ENCODE data around the gene MYLK3. TPM values are rescaled to one million over a fixed set of nuclear protein-coding genes. Genes with fewer than 3 reads are reported as not detected.

The MYLK3 gene
- total RNA-seq, 2 experiments from 2014 or later: 0.38 TPM; not detected in 1

DNA sequence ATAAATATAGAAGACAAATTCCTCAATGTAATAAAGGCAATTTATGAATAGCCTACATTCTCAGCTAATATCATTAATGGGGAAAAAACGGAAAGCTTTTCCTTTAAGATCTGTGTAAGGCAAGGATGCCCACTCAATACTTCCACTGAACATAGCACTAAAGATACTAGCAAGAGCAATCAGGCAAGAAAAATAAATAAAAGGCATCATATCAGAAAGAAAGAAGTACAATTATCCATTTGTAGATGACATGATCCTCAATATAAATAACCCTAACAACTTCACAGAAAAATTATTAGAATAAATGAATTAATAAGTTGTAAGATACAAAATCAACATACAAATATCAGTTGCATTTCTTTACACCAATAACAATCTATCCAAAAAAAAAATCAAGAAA lies 45.7 kb upstream of the MYLK3 start:
- Histone ChIP-seq H3K4me1 (ENCODE audit: insufficient read depth, low read length) (peaks cover 11% of the 10 kb centered on the region), H3K4me3 (ENCODE audit: low read length) (no peak overlapping the region), H3K27me3 (ENCODE audit: control insufficient read depth in 1 of 2, insufficient read depth in 2 of 2, low read length in 2 of 2) (no peaks in the 10 kb centered on the region), H3K27ac (ENCODE audit: low read depth in 1 of 2, low read length in 2 of 2) (no peak overlapping the region), H3K9me3 (ENCODE audit: control insufficient read depth in 1 of 2, insufficient read depth in 1 of 2, low read length in 2 of 2) (peaks cover 8 to 14% of the 10 kb centered on the region in 2 experiments), H3K36me3 (ENCODE audit: insufficient read depth, low read length) (no peaks in the 10 kb centered on the region)
- H3K27me3 Mint-ChIP-seq: no peaks in the 10 kb centered on the region
- H3K36me3 Mint-ChIP-seq (ENCODE audit: low read depth): peaks cover 41% of the 10 kb centered on the region
- POLR2A ChIA-PET: no interaction called here
- CTCF ChIA-PET: no interaction called here
- peaks cover 12% of the 10 kb centered on the region for H3K9me3 Mint-ChIP-seq
- H3K4me1 Mint-ChIP-seq (ENCODE audit: low read depth): peaks cover 18% of the 10 kb centered on the region
- TF ChIP-seq, protein P1, sequence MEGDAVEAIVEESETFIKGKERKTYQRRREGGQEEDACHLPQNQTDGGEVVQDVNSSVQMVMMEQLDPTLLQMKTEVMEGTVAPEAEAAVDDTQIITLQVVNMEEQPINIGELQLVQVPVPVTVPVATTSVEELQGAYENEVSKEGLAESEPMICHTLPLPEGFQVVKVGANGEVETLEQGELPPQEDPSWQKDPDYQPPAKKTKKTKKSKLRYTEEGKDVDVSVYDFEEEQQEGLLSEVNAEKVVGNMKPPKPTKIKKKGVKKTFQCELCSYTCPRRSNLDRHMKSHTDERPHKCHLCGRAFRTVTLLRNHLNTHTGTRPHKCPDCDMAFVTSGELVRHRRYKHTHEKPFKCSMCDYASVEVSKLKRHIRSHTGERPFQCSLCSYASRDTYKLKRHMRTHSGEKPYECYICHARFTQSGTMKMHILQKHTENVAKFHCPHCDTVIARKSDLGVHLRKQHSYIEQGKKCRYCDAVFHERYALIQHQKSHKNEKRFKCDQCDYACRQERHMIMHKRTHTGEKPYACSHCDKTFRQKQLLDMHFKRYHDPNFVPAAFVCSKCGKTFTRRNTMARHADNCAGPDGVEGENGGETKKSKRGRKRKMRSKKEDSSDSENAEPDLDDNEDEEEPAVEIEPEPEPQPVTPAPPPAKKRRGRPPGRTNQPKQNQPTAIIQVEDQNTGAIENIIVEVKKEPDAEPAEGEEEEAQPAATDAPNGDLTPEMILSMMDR (IDR thresholded peaks at IDR 0.05): no peak
- no peak overlapping the region for H3K4me3 Mint-ChIP-seq
- ATAC-seq (ENCODE audit: poor library complexity) (no peak), DNase-seq (no peak)
- intact Hi-C loops (cut with DNase I, micrococcal nuclease): loop anchor here in 1 of 2 experiments (5.0 to 10.0 kb wide), 2 partner anchors 88 to 181 kb away; partner anchors contain the start of genes DNAJA2 and GPT2
- no peak overlapping the region for H3K27ac Mint-ChIP-seq

DNA sequence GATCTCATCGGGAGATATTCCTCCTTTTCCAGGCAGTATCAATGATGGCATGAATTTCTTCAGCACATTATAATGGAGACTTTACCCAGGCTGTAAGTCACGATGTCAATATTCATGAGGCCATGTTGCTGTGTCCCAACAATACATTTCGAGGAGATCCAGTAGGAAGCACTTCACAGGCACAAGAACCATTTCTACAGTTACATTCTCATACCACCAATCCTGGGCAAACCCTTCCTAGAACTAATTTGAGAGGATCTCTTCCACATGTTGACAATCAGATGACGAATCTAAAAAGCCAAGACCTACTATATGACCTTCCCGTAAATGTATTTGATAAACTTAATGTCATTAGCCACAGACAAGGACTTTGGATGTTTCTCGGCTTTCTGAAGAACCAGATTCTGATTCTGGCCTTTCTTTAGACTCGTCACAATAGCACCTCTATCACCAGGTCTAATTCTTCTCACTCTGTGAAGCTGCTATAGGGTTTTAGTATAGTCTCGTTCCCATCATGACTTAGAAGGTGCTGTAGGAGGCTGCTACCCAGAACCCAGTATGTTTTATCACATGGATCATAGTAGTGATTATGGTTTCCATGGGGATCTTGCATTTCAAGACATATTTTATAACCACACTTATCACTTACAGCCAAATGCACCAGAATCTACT lies 42.6 kb upstream of the MYLK3 start:
- H3K36me3 Mint-ChIP-seq (ENCODE audit: low read depth): peaks cover 30% of the 10 kb centered on the region
- Histone ChIP-seq H3K9me3 (ENCODE audit: control insufficient read depth in 1 of 2, insufficient read depth in 1 of 2, low read length in 2 of 2) (peaks cover 9 to 11% of the 10 kb centered on the region in 2 experiments), H3K4me3 (ENCODE audit: low read length) (peak overlapping the region; percentile 68), H3K27me3 (ENCODE audit: control insufficient read depth in 1 of 2, insufficient read depth in 2 of 2, low read length in 2 of 2) (no peaks in the 10 kb centered on the region), H3K27ac (ENCODE audit: low read depth in 1 of 2, low read length in 2 of 2) (no peak overlapping the region), H3K36me3 (ENCODE audit: insufficient read depth, low read length) (no peaks in the 10 kb centered on the region), H3K4me1 (ENCODE audit: insufficient read depth, low read length) (peaks cover 11% of the 10 kb centered on the region)
- H3K9me3 Mint-ChIP-seq: peaks cover 10% of the 10 kb centered on the region
- ChIA-PET CTCF (no interaction called here), POLR2A (interaction anchor here (1.3 to 1.7 kb wide), 4 partner anchors 17 to 183 kb away, joined by 6 to 32 read pairs (median 6); partner anchors contain the start of genes C16orf87, DNAJA2, ORC6 and VPS35)
- H3K4me3 Mint-ChIP-seq: peak overlapping the region; percentile 79
- no peak for ATAC-seq (ENCODE audit: poor library complexity)
- H3K27ac Mint-ChIP-seq: no peak overlapping the region
- TF ChIP-seq, protein P1 (IDR thresholded peaks at IDR 0.05): no peak
- no peaks in the 10 kb centered on the region for H3K27me3 Mint-ChIP-seq
- peaks cover 19% of the 10 kb centered on the region for H3K4me1 Mint-ChIP-seq (ENCODE audit: low read depth)
- no peak for DNase-seq
- intact Hi-C loops (cut with DNase I, micrococcal nuclease): loop anchor here (1.0 to 10.0 kb wide), 4 partner anchors 40 to 184 kb away; partner anchors contain the start of genes C16orf87 (in 2 of the 2), DNAJA2 (in 1 of the 2) and GPT2 (in 1 of the 2)

DNA sequence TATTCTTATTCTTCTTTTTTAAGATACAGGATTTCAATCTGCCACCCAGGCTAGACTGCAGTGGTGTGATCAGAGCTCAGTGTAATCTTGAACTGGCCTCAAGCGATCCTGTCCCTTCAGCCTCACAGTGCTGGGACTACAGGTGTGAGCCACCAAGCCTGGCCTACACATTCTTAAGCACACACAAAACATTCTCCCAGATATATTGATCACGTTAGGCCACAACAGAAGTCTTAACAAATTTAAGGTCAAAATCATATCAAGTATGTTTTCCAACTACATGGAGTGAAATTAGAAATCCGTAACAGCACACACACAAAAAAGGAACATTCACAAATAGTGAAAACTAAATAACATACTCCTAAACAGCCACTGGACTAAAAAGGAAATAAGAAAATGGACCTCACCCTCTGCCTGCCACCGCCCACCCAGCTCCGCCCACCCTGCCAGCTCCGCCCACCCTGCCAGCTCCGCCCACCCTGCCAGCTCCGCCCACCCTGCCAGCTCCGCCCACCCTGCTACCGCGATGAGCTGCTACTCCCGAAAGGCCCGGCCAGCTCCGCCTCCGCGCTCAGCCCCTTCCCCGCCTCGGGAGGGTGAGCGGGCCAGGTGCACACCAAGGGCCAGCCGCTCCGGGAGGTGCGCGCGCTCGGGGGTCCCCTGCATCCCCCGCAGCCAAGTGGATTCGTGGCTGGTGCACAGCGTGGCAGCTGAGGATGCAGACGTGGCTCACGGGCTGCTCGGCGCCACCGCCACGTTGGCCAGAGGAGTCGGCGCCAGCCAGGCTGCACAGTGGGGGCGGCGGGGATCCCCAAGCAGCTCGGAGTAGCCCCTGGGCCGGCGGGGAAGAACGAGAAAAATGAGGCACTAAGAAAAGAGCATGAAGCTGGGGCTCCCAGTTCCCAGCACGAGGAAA lies 41.6 kb upstream of the MYLK3 start:
- peak overlapping the region; percentile 30 for H3K27ac Mint-ChIP-seq
- H3K4me3 ChIP-seq (ENCODE audit: low read length): peak overlapping the region; percentile 68
- peaks cover 19% of the 10 kb centered on the region for H3K4me1 Mint-ChIP-seq (ENCODE audit: low read depth)
- POLR2A ChIA-PET: interaction anchor here (0.9 to 1.7 kb wide), 6 partner anchors 18 to 184 kb away, joined by 3 to 32 read pairs (median 6); partner anchors contain the start of genes C16orf87, DNAJA2, ORC6 and VPS35
- H3K36me3 ChIP-seq (ENCODE audit: insufficient read depth, low read length): no peaks in the 10 kb centered on the region
- H3K27me3 Mint-ChIP-seq: no peaks in the 10 kb centered on the region
- peak overlapping the region; percentile 79 for H3K4me3 Mint-ChIP-seq
- H3K27me3 ChIP-seq (ENCODE audit: control insufficient read depth in 1 of 2, insufficient read depth in 2 of 2, low read length in 2 of 2): no peaks in the 10 kb centered on the region
- ATAC-seq (ENCODE audit: poor library complexity) (peak; percentile 97), DNase-seq (peak; percentile 66 to 88 (median 77))
- CTCF ChIA-PET: interaction anchor here (0.7 kb wide), 1 partner anchor 8 kb away, joined by 4 read pairs; no protein-coding TSS in a partner anchor
- H3K9me3 Mint-ChIP-seq: peaks cover 11% of the 10 kb centered on the region
- H3K27ac ChIP-seq (ENCODE audit: low read depth in 1 of 2, low read length in 2 of 2): peak overlapping the region in 1 of 2 donors; percentile 48
- peaks cover 11% of the 10 kb centered on the region for H3K4me1 ChIP-seq (ENCODE audit: insufficient read depth, low read length)
- intact Hi-C loops (cut with DNase I, micrococcal nuclease): loop anchor here (1.0 to 10.0 kb wide), 4 partner anchors 41 to 185 kb away; partner anchors contain the start of genes C16orf87 (in 2 of the 2), DNAJA2 (in 1 of the 2) and GPT2 (in 1 of the 2)
- TF ChIP-seq, protein P1 (IDR thresholded peaks at IDR 0.05): no peak
- H3K9me3 ChIP-seq (ENCODE audit: control insufficient read depth in 1 of 2, insufficient read depth in 1 of 2, low read length in 2 of 2): peaks cover 10 to 16% of the 10 kb centered on the region in 2 experiments
- peaks cover 20% of the 10 kb centered on the region for H3K36me3 Mint-ChIP-seq (ENCODE audit: low read depth)

All from CD4-positive, alpha-beta T cell (primary cell).